ENCODE results near the gene TMPRSS9.

DNA sequence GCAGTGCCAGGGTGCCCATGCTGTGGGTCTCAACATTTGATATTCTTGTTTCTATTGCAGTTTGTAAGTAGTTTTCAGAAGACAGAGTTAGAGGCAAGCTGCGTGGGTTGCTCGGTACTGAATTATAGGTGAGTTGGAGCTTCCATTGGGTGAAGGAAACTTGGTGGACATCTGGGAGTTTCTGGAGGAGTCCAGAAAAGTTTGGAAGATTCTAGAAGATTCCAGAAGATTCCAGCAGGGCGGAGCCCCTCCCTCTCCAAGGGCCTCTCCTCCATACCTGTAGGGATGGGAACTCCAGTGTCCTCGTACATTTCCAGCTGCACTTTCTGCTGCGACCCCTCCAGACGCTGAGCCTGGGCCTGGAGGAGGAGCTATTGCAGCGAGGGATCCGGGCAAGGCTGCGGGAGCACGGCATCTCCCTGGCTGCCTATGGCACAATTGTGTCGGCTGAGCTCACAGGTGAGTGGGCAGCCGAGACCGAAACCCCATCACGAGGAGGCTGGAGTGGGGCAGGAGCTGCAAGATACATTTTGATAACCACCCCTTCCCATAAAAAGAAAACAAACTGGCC, 38.8 kb downstream of the TMPRSS9 start:
- TF ChIP-seq, protein P1, sequence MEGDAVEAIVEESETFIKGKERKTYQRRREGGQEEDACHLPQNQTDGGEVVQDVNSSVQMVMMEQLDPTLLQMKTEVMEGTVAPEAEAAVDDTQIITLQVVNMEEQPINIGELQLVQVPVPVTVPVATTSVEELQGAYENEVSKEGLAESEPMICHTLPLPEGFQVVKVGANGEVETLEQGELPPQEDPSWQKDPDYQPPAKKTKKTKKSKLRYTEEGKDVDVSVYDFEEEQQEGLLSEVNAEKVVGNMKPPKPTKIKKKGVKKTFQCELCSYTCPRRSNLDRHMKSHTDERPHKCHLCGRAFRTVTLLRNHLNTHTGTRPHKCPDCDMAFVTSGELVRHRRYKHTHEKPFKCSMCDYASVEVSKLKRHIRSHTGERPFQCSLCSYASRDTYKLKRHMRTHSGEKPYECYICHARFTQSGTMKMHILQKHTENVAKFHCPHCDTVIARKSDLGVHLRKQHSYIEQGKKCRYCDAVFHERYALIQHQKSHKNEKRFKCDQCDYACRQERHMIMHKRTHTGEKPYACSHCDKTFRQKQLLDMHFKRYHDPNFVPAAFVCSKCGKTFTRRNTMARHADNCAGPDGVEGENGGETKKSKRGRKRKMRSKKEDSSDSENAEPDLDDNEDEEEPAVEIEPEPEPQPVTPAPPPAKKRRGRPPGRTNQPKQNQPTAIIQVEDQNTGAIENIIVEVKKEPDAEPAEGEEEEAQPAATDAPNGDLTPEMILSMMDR (IDR thresholded peaks at IDR 0.05; ENCODE audit: low read depth, low read length): no peak
- TF ChIP-seq EZH2phosphoT487 (IDR thresholded peaks at IDR 0.05; ENCODE audit: low read depth): no peak

All from OCI-LY3 (cell line).